Ishikawa (cell line): Measurements from ENCODE around the gene SLIT3.

Experiments used
- CEBPB ChIP-seq: IDR thresholded peaks from 2 replicates; pipeline ENCODE4 v1.6.1; 2012
- CREB1 ChIP-seq: IDR thresholded peaks from 2 replicates; pipeline ENCODE4 v1.6.1; 2012; ENCODE audit warnings: low read depth
- EGR1 ChIP-seq: IDR thresholded peaks from 2 replicates; pipeline ENCODE4 v1.6.1; 2012
- EP300 ChIP-seq: IDR thresholded peaks from 2 replicates; pipeline ENCODE4 v1.6.1; 2012; ENCODE audit warnings: borderline replicate concordance
- FOXM1 ChIP-seq: IDR thresholded peaks from 2 replicates; pipeline ENCODE4 v1.6.1; 2012; ENCODE audit warnings: low read depth, borderline replicate concordance
- MAX ChIP-seq: IDR thresholded peaks from 2 replicates; pipeline ENCODE4 v1.6.1; 2012
- NFIC ChIP-seq: IDR thresholded peaks from 2 replicates; pipeline ENCODE4 v1.6.1; 2012
- RAD21 ChIP-seq: IDR thresholded peaks from 2 replicates; pipeline ENCODE4 v1.6.1; 2012; ENCODE audit warnings: low read depth
- REST ChIP-seq: IDR thresholded peaks from 2 replicates; pipeline ENCODE4 v1.6.1; 2012; ENCODE audit warnings: low read depth, mild to moderate bottlenecking
- TAF1 ChIP-seq: IDR thresholded peaks from 2 replicates; pipeline ENCODE4 v1.6.1; 2012; ENCODE audit warnings: low read depth, mild to moderate bottlenecking
- TCF12 ChIP-seq: IDR thresholded peaks from 2 replicates; pipeline ENCODE4 v1.6.1; 2012; ENCODE audit warnings: low read depth
- TEAD4 ChIP-seq: IDR thresholded peaks from 2 replicates; pipeline ENCODE4 v1.6.1; 2012
- USF1 ChIP-seq: IDR thresholded peaks from 2 replicates; pipeline ENCODE4 v1.6.1; 2012
- YY1 ChIP-seq: IDR thresholded peaks from 2 replicates; pipeline ENCODE4 v1.6.1; 2012; ENCODE audit warnings: low read depth
- ZBTB7A ChIP-seq: IDR thresholded peaks from 2 replicates; pipeline ENCODE4 v1.6.1; 2012; ENCODE audit warnings: low read depth

SLIT3 gene

GRCh38 chr5:168892618-168893186 lies 408.2 kb downstream of the SLIT3 start:
- no peak for TF ChIP-seq CEBPB
- no peak for TF ChIP-seq EP300
- no peak for TF ChIP-seq REST

GRCh38 chr5:168890816-168891812 lies 409.8 kb downstream of the SLIT3 start:
- TF ChIP-seq EP300 (no peak), EGR1 (no peak)

GRCh38 chr5:168889039-168889438 lies 411.9 kb downstream of the SLIT3 start:
- no peak for TF ChIP-seq EGR1
- no peak for TF ChIP-seq MAX
- TF ChIP-seq CREB1 = no peak
- TF ChIP-seq REST = no peak
- no peak for TF ChIP-seq NFIC
- TF ChIP-seq TAF1 = no peak
- no peak for TF ChIP-seq CEBPB
- no peak for TF ChIP-seq TCF12
- no peak for TF ChIP-seq EP300
- TF ChIP-seq ZBTB7A = no peak
- TF ChIP-seq YY1 = no peak
- TF ChIP-seq TEAD4 = no peak
- TF ChIP-seq USF1 = no peak
- TF ChIP-seq RAD21 = no peak

GRCh38 chr5:168887931-168888330 lies 413.0 kb downstream of the SLIT3 start:
- TF ChIP-seq EGR1 = no peak
- TF ChIP-seq CREB1 = no peak
- TF ChIP-seq TCF12 = no peak
- TF ChIP-seq FOXM1 = no peak
- TF ChIP-seq TAF1 = no peak
- TF ChIP-seq ZBTB7A = no peak
- no peak for TF ChIP-seq RAD21
- no peak for TF ChIP-seq NFIC
- TF ChIP-seq TEAD4 = no peak
- TF ChIP-seq REST = no peak
- no peak for TF ChIP-seq USF1
- no peak for TF ChIP-seq EP300
- TF ChIP-seq MAX = no peak
- no peak for TF ChIP-seq YY1

- no peak for TF ChIP-seq YY1
- TF ChIP-seq CREB1 = no peak
- TF ChIP-seq ZBTB7A = no peak
- no peak for TF ChIP-seq NFIC
- no peak for TF ChIP-seq CEBPB
- no peak for TF ChIP-seq TAF1
- TF ChIP-seq TEAD4 = no peak
- TF ChIP-seq MAX = no peak
- TF ChIP-seq EP300 = no peak
- TF ChIP-seq EGR1 = no peak
- no peak for TF ChIP-seq RAD21
- no peak for TF ChIP-seq USF1
- TF ChIP-seq TCF12 = no peak
- TF ChIP-seq REST = no peak
- no peak for TF ChIP-seq FOXM1
Measured at GRCh38 chr5:168886157-168886556, 414.8 kb downstream of the SLIT3 start.
